CD4-positive, alpha-beta T cell treated with Interleukin-4 for 1 hour (primary cell): ENCODE measurements around the gene LDLR.

Experiments used
- DNase-seq, 2 donors: peaks; one replicate each; pipeline ENCODE4 v3.0.0-alpha.2; 2020 to 2022

The LDLR gene

DNA sequence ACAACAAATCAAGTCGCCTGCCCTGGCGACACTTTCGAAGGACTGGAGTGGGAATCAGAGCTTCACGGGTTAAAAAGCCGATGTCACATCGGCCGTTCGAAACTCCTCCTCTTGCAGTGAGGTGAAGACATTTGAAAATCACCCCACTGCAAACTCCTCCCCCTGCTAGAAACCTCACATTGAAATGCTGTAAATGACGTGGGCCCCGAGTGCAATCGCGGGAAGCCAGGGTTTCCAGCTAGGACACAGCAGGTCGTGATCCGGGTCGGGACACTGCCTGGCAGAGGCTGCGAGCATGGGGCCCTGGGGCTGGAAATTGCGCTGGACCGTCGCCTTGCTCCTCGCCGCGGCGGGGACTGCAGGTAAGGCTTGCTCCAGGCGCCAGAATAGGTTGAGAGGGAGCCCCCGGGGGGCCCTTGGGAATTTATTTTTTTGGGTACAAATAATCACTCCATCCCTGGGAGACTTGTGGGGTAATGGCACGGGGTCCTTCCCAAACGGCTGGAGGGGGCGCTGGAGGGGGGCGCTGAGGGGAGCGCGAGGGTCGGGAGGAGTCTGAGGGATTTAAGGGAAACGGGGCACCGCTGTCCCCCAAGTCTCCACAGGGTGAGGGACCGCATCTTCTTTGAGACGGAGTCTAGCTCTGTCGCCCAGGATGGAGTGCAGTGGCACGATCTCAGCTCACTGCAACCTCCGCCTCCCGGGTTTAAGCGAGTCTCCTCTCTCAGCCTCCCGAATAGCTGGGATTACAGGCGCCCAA, at the start of gene LDLR:
Gene LDLR, plus strand, starts transcription at position 210 of the 760 bp plus-strand sequence. Its CDS starts 86 bp downstream, at position 296.
- peak; percentile 88 to 91 for DNase-seq

DNA sequence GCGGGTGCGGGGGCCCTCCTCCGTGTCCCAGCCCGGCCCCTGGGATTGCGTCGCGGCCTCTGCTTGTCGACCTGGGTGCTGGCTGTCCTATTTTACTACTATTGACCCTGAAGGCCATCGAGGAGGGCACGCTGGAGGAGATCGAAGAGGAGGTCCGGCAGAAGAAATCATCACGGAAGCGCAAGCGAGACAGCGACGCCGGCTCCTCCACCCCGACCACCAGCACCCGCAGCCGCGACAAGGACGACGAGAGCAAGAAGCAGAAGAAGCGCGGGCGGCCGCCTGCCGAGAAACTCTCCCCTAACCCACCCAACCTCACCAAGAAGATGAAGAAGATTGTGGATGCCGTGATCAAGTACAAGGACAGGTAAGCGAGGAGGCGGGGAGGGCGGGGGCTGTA, 48.1 kb upstream of the LDLR start:
- DNase-seq: no peak

DNA sequence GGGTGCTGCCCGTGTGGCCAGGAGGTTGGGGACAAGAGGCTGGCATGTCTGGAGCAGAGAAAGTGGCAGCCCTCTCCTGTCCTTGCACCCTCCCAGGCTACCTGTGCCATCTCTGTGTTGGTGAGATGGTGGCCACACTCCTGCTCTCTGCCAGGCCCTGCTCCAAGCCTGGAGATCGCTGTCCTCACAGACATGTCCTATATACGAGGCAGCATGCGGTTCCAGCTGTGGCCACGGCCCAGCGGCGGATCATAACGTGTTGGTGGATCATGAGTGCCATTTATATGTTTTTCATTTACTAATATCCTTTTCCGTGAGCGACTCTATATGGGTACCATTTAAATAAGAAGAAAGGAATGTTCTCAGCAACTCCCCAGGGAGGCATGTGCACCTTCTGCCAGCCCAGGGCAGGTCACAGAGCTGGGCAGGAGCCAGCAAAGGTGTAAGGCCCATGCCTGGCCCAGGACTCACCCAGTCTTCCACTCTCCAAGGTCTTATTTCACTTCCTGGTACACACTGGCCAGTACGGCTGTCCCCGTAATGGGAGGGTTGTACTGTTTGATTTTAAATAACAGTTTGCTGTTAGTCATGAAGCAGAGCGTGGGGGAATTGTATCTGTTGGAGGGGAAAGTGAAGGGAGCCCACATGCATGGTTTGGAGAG, 47.2 kb upstream of the LDLR start:
- no peak for DNase-seq

DNA sequence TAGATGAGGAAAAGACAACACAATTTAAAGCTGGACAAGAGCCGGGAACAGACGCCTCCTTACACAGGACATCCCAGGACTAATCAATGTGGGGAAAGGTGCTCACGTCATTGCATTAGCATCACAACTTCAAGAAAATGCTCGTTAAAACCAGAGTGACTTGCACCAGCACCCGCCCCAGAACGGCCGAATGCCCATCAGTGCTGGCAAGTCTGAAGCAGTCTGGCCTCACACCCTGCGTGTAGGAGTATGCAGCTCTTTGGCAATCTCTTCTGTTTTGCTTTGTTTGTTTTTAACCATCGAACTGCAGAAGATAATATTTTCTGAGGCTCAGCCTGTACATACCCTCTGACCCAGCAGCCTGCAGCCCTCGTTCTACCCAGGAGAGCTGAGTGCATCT, 44.8 kb upstream of the LDLR start:
- no peak for DNase-seq

DNA sequence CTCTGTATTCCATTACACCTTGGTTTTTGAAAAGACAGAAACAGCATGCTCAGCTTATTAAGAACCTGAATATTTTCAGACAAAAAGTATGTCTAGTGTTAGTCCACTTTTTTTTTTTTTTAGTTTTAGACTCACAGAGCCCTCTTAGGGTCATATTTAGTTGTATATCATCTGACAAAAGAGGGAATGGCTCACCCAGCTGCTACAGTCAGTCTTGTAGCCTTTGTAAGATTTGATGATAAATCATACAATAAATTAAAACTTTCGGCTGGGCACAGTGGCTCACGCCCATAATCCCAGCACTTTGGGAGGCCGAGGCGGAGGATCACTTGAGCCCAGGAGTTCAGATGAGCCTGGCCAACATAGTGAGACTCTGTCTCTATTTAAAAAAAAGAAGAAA, 43.7 kb upstream of the LDLR start:
- no peak for DNase-seq

DNA sequence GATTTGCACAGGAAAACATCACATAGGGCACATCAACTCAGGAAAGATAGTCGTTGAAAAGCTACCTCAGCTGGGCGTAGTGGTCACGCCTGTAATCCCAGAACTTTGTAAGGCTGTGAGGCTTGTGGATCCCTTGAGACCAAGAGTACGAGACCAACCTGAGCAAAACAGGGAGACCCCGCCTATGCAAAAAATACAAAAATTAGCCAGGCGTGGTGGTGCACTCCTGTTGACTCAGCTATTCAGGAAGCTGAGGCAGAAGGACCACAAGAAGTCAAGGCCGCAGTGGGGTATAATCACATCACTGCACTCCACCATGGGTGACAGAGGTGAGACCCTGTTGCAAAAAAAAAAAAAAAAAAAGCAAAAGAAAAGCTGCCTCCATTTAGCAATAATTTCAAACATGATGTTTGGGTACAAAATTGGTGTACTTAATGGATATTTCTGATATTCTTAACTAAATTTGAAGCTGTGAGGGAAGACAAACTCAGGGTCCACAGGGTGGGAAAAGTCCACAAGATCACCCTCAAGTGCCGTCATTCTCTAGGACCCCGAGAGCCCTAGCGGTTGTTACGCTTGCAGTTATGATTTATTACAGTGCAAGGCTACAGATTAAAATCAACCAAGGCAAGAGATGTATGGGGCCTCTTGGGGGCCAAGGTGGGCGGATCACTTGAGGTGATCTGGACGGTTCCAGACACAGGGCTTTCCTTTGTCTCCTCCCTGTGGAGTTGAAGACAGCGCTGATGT, 42.5 kb upstream of the LDLR start:
- no peak for DNase-seq

DNA sequence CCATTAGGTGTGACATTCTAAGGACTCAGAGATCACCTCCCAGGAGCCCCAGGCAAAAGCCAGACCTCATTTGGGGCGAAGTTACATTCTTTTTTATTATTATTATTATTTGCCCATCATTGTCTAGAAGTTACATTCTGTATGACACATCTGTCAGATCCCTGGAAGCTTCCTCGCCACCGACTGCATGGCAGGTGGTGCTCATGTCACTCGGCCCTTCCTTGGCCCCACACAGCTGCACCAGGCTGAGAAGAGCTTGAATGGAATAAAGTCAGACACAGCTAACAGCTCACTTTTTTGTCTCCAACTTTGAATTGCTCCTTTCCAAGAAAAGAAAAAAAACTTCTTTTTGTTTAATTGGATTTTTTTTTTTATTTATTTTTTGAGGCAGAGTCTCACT, 41.4 kb upstream of the LDLR start:
- DNase-seq: no peak

DNA sequence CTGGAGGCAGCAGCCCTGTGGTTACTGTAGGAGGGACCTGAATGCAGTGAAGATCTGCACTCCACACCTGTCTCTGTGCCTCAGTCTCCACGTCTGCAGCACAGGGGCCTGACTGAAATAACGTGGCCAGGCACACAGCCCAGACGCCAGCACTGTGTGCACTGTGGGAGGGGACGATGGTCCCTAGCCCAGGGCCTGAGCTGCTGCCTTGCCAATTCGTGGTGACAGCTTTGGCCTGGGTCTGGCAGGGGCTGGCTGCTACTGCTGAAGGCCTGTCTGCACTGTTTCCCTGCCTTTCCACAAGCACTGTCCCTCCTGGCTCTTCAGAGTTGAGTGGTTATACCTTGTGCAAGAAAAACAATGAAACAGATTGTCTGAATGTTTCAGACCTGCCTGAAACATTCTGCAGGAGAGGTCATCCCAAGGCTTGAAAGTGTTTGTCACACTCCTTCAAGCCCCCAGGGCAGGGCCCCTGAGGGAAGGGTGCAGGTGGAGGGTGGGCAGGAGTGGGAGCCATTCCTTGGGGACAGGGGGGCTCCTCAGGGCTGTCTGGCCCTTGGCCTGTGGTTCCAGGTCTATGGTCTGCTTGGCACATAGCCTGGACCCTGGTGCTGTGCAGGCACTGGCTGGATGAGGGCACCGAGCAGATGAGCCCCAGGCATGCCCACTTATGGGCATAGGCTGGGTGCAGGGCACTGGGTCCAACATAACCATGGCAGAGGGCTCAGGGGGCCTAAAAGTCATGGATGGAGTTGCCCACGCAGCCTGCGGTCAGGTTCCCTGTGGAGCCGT, 38.7 kb upstream of the LDLR start:
- no peak for DNase-seq

DNA sequence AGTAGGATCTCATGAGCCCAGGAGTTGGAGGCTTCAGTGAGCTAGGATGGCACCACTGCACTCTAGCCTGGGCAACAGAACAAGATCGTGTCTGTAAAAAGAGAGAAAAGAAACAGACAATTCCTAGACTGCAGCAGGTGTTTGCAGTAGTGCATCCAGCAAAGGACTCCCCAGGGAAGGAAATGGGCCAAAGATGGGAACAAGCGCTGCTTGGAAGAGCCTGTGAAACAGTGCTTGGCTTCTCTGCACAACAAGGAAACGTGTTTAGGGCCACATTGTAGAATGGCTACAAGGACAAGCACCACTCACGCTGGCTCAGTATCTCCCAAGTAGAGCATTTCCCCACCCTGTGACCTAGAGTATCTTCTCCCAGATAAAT, 35.5 kb upstream of the LDLR start:
- no peak for DNase-seq

DNA sequence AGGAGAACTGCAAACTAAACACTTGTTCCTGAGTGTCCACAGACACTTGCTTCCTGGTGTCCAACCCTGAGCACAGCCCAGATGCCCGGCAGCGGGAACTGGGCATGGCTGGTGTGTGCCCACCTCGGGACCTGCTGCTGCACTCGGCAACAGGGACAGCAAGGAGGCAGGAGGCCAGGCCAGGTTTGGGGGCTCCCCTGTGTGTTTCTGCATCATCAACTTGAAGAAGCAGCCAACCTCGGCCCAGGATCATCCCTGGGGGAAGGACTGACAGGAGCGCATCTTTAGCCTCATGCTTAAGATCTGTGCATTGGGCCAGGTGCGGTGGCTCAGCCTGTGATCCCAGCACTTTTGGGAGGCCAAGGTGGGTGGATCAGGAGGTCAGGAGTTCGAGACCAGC, 35.1 kb upstream of the LDLR start:
- no peak for DNase-seq

DNA sequence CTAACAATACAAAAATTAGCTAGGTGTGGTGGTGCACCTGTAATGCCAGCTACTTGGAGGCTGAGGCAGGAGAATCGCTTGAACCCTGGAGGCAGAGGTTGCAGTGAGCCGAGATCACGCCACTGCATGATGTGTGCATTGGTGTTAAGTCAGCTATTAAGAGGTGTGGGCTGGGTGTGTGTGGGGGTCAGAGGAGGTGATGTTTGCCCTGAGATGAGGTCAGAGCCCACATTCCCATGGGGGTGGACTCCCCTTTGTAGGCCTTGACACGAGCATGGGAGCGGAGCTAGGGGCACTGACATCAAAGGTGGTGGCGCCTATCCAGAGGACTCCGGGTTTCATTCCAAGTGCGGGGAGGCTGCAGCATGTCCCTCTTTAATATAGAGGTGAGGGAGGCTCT, 34.6 kb upstream of the LDLR start:
- no peak for DNase-seq

DNA sequence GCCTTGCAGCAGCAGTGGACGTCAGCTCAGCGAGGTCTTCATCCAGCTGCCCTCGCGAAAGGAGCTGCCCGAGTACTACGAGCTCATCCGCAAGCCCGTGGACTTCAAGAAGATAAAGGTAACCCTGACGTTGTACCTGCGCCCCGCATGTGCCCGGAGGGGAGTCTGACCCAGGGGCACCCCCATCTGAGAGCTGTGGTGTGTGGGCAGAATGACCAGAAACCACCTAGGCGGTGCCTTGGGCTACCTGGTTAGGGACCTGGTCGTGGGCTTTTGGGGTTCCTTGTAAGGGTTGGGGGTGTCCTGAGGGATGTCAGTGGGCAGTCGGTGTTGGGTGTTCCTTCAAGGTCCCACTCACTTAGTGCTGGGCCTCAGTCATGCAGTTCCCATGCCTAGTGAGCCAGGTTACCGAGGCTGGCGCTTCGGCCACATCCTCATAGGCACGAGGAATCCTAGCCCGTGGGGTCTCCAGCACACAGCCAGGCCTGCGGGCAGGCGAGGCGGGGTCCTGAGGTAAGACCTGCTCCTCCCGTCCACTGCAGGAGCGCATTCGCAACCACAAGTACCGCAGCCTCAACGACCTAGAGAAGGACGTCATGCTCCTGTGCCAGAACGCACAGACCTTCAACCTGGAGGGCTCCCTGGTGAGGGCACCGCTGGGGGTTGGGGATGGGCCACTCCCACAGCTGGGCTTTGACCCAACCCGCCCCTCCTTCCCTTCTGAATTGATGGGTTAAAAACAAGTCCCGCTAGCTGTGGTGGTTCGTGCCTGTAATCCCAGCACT, 30.8 kb upstream of the LDLR start:
- no peak for DNase-seq

DNA sequence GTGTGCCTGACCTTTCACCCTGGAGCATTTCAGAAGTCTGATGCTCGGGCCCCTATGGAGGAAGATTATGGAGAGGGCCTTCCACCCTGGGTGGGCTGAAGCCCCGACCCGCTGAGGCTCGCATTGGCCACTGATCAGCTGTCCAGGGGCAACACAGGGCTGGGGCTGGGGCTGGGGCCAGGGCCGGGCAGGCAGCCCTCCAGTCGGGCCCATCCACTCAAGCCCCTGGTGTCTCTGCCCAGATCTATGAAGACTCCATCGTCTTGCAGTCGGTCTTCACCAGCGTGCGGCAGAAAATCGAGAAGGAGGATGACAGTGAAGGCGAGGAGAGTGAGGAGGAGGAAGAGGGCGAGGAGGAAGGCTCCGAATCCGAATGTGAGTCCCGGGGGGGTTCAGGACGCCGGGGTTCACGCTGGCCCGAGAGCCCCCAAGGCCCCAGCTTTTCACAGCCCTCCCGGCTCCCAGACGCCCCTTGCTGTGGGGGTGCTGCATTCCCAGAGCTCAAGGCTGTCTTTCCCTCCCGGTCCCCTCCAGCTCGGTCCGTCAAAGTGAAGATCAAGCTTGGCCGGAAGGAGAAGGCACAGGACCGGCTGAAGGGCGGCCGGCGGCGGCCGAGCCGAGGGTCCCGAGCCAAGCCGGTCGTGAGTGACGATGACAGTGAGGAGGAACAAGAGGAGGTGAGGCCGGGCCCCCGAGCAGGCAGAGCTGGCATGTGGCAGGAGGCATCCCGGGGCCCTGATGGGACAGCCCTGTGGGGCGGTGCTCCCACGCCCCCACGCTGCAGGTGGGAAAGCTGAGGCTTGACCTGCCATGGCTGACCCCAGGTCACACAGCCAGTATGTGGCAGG, 29.5 kb upstream of the LDLR start:
- DNase-seq: no peak

DNA sequence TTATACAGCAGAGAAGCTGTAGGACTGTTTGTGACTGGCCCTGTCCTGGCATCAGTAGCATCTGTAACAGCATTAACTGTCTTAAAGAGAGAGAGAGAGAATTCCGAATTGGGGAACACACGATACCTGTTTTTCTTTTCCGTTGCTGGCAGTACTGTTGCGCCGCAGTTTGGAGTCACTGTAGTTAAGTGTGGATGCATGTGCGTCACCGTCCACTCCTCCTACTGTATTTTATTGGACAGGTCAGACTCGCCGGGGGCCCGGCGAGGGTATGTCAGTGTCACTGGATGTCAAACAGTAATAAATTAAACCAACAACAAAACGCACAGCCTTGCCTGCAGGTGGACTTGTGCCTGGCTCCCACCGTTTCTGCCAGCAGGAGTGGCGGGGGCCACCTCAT, 27.3 kb upstream of the LDLR start:
- no peak for DNase-seq

DNA sequence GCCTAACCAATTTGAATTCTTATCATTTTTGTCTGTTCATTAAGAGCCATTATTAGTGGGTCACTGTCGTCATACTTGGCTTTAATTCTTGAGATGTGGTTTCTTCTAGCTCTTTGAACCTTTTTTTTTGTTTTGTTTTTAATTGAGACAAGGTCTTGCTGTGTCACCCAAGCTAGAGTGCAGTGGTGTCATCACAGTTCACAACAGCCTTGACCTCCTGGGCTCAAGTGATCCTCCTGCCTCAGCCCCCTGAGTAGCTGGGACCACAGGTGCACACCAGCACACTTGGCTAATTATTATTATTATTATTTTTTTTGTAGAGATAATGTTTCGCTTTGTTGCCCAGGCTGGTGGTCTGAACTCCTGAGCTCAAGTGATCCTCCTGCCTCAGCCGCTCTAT, 25.8 kb upstream of the LDLR start:
- no peak for DNase-seq

DNA sequence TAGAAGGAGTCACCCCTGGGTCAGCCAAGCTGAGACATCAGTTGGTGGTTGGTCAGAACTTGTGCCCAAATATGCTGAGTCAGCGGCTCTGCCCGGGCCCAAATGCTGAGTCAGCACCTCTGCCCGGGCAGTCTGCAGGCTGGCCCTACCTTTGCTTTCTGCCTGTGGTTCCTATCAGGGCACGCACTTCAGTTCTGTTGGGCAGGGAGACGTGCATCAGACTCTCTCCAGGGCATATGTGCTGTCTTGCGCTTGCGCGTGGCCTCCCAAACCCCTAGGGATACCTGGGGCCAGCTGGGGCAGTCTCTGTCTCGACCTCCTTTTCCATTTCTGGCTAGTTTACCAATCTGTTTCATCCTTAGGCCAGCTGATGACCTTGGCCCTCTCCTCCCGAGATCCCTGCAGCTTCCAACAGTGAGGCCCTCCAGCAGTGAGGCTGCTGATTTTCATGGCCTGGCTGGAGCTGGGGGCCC, 24.4 kb upstream of the LDLR start:
- DNase-seq: no peak

DNA sequence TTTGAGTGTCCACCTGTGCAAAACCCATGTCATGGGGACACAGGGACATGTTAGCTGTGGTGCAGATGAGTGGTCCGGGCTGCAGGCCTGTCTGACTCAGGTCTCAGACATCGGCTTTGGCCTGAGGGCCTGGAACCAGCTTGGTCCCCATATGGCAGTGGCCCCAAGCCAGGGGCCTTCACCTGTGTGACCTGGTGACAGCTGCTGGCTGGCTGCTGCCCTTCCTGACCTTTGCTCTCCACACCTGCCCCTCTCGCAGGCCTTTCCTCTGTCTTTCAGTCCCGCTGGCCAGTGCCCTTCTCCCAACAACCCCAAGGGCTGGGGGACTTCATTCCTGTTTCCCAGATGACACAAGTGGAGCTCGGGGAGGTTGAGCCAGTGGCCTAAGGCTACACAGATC, 22.9 kb upstream of the LDLR start:
- no peak for DNase-seq

DNA sequence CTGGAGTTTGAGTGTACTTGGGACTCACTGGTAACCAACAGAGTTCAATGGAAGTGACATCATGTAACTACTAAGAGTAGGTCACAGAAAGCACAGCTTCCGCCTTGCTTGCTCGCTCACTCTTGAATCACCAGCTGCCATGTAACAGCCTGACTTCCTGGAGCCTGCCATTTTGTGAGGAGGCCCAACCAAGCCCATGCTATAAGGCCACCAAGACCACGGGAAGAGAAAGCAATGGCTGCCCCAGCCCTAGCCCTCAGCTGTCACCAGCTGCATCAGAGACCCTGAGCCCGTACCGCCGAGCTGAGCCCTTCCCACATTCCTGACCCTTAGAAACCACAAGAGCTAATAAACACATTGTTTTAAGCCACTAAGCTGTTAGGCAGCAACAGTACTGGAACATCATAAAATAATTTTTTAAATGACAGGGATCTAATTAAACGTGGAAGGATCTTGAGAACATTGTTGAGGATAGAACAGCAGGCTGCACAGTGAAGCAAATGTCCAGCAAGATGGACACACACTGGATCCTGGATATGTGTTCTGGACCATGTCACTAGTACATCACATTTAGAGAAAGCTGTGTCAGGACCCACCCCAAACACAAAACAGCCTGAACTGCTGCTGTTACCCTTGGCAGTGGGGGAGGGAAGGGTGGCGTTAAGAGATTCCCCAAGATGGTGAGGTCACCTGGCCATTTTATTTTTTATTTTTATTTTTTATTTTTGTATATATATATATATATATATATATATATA, 21.7 kb upstream of the LDLR start:
- no peak for DNase-seq

DNA sequence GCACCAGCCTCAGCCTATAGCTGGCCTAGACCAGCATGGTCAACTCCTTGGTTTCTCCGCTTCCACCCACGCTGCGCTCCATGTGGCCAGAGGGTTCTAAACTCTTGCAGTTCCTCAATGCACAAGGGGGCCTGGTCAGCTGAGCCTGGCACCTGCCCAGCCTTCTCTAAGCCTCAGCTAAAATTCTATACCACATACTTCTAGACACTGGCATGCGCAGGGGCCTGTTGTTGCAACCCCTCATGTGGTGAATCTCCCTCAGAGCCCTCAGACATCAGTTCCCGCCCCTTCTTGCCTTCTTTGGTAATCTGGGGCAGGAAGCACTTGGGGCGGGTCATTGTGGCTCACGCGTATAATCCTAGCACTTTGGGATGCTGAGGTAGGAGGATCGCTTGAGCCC, 19.7 kb upstream of the LDLR start:
- no peak for DNase-seq

DNA sequence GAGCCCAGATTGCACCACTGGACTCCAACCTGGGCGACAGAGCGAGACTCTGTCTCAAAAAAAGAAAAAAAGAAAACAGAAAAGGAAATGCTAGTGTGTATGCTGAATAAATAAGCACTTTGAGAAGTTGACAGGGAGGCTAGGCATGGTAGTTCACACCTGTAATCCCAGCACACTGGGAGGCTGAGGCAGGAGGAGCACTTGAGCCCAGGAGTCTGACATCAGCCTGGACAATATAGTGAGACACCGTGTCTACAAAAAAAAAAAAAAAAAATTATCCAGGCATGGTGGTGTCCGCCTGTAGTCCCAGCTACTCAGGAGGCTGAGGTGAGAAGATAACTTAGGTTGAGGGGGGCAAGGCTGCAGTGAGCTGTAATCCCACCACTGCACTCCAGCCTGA, 19.1 kb upstream of the LDLR start:
- no peak for DNase-seq

DNA sequence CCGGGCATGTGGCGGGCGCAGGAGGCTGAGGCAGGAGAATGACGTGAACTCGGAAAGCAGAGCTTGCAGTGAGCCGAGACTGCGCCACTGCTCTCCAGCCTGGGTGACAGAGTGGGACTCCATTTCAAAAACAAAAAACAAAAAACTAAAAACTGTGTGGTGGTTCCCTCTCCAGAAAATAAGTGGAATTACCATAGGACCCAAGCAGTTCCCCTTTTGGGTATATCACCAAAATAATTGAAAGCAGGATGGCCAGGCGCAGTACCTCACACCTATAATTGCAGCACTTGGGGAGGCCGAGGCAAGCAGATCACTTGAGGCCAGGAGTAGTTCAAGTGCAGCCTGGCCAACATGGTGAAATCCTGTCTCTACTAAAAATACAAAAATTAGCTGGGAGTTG, 15.7 kb upstream of the LDLR start:
- no peak for DNase-seq
